HUES6 (cell line): ENCODE measurements around the gene HNRNPCL1.

Experiments used
- H3K27ac ChIP-seq: 2 replicates; pipeline ENCODE4 v1.7.0; 2013; ENCODE audit warnings: low read depth, mild to moderate bottlenecking, low read length, inconsistent platforms
- H3K27me3 ChIP-seq: 2 replicates; pipeline ENCODE4 v1.6.1; 2013; ENCODE audit warnings: low read length; ENCODE audit not compliant: control insufficient read depth, insufficient read depth
- H3K36me3 ChIP-seq: 2 replicates; pipeline ENCODE4 v1.6.1; 2013; ENCODE audit warnings: low read length; ENCODE audit not compliant: control insufficient read depth, insufficient read depth
- H3K4me1 ChIP-seq: 2 replicates; pipeline ENCODE4 v1.6.1; 2013; ENCODE audit warnings: low read length; ENCODE audit not compliant: control insufficient read depth, insufficient read depth
- H3K4me3 ChIP-seq: 2 replicates; pipeline ENCODE4 v1.5.1; 2013; ENCODE audit warnings: low read depth, low read length
- H3K9ac ChIP-seq: one replicate; pipeline ENCODE4 v1.6.1; 2013; ENCODE audit warnings: mild to moderate bottlenecking, low read length
- H3K9me3 ChIP-seq: 2 replicates; pipeline ENCODE4 v1.6.1; 2013; ENCODE audit warnings: low read depth, low read length; ENCODE audit not compliant: control insufficient read depth, insufficient read depth

The HNRNPCL1 gene

DNA sequence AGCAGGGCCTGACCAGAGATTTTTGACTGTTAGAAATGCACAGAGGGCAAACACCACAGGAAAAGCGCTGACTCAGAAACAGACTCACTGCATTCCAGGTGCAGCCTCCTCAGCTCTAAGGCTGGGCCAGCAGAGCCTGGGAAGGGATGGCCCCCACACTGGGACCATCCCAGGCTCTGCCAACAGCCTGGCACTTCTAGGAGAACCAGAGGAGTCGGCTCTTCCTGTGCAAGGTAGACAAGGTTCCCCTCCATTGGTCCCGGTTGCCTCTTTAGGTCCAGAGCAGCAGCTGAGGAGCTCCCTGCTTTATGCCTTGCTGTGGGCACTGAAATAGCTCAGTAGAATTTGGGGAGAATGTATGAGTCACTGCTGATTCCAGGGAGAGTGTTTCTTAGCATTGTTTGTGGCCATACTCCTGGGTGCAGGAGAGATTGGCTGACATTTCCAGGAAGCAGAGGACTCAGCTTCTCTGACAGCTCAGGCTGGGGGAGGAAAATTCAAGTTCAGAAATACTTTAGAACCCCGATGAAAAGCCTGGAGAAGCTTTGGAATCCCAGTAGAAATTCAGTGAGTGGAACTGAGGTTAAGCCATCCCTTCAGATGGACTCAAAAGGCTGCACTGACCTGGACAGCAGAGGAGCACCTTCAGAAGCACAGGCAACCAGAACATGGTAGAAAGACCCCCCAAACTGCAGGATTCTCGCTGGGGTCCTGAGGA is 37.7 kb downstream of the HNRNPCL1 start:
- no peak overlapping the region for H3K27ac ChIP-seq
- H3K4me1 ChIP-seq = no peaks in the 10 kb centered on the region; the same call in 1 of the 2 replicates
- no peaks in the 10 kb centered on the region for H3K27me3 ChIP-seq
- H3K36me3 ChIP-seq = no peaks in the 10 kb centered on the region
- H3K4me3 ChIP-seq = no peak overlapping the region
- no peak overlapping the region for H3K9ac ChIP-seq
- peaks cover 11% of the 10 kb centered on the region; the same call in 1 of the 2 replicates for H3K9me3 ChIP-seq

DNA sequence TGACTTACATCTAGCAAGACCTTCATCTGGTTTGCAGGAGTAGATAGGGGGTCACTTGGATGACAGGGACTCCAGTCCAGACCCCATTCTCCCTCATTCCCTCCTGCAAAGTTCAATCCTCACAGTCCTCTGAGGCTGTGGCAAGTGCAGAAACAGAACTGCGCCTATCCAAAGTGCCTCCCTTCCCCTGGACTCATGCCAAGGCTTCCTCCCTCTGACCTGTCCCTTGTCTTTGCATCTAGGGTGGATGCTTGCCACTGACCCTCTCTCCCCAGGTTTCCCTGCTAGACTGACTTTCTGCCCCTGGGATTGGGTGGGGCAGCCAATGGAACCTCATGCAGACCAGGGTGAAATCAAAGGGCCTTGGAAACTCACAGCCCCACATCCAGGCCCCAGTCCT is 38.6 kb downstream of the HNRNPCL1 start:
- no peak overlapping the region for H3K4me3 ChIP-seq
- H3K4me1 ChIP-seq = no peaks in the 10 kb centered on the region; the same call in 1 of the 2 replicates
- peaks cover 11% of the 10 kb centered on the region; the same call in 1 of the 2 replicates for H3K9me3 ChIP-seq
- H3K9ac ChIP-seq = no peak overlapping the region
- H3K27me3 ChIP-seq = no peaks in the 10 kb centered on the region
- H3K36me3 ChIP-seq = no peaks in the 10 kb centered on the region
- H3K27ac ChIP-seq = no peak overlapping the region

DNA sequence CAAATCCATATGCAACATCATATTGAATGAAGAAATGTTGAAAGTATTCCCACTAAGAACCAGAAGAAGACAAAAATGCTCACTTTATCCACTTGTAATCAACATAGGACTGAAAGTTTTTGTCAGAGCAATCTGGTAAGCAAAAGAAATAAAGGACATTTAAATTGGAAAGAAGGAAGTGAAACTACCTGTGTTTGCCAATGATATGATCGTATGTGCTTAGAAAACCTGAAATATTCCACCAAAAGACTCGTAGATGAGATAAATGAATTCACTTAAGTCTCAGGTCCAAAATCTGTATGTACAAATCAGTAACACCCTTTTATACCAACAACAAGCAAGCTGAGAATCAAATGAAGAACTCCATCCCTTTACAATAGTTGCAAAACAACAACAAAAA is 48.8 kb downstream of the HNRNPCL1 start:
- no peak overlapping the region for H3K27ac ChIP-seq
- H3K9ac ChIP-seq = no peak overlapping the region
- no peaks in the 10 kb centered on the region for H3K4me1 ChIP-seq
- H3K9me3 ChIP-seq = peaks cover 13% of the 10 kb centered on the region; the same call in 1 of the 2 replicates
- no peak overlapping the region for H3K4me3 ChIP-seq
- H3K27me3 ChIP-seq = no peaks in the 10 kb centered on the region
- H3K36me3 ChIP-seq = no peaks in the 10 kb centered on the region

DNA sequence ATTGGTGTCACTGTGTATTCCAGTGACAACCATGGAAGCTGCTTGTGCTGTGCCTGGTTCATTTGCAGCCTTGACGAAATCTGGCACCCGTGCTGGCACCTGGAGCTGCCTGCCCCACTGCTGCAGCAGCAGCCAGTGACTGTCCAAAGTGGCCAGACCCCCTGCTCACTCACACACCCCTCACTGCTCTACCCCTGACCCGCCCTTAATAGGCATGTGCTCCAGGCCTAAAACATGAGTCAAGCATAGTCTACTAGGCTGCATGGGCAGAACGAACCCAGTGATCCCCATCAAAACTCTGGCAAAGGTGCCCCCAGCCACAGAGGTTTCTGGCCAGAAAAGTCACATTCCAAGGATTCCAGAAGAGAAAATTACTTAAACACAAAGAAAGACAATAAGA is 49.6 kb downstream of the HNRNPCL1 start:
- no peaks in the 10 kb centered on the region for H3K27me3 ChIP-seq
- H3K9ac ChIP-seq = no peak overlapping the region
- H3K27ac ChIP-seq = no peak overlapping the region
- H3K4me3 ChIP-seq = no peak overlapping the region
- no peaks in the 10 kb centered on the region for H3K36me3 ChIP-seq
- peaks cover 17% of the 10 kb centered on the region; the same call in 1 of the 2 replicates for H3K9me3 ChIP-seq
- H3K4me1 ChIP-seq = no peaks in the 10 kb centered on the region
